Suprapubic skin (tissue), 4 donors: ENCODE data around the gene ADRA2C.

Experiments used
- CTCF ChIP-seq, 2 donors: fragments of 200-600 bp in 1 of 2; fragments of 450-650 bp in 1 of 2; sonication (generic) in 1 of 2; IDR thresholded peaks; one replicate each; pipeline ENCODE4 v1.5.1; 2016 to 2019; ENCODE audit warnings: antibody characterized with exemption in 2 of 2, mild to moderate bottlenecking in 1 of 2, moderate library complexity in 1 of 2
- POLR2A ChIP-seq, 2 donors: fragments of 450-650 bp; IDR thresholded peaks; one replicate each; pipeline ENCODE4 v1.6.1; 2017; ENCODE audit warnings: antibody characterized with exemption in 2 of 2, mild to moderate bottlenecking in 2 of 2, moderate library complexity in 2 of 2
- POLR2AphosphoS5 ChIP-seq, 3 donors: sonication (generic); formaldehyde crosslinking; IDR thresholded peaks; one replicate each; pipeline ENCODE4 v1.6.1; 2017; ENCODE audit warnings: antibody characterized with exemption in 3 of 3

DNA sequence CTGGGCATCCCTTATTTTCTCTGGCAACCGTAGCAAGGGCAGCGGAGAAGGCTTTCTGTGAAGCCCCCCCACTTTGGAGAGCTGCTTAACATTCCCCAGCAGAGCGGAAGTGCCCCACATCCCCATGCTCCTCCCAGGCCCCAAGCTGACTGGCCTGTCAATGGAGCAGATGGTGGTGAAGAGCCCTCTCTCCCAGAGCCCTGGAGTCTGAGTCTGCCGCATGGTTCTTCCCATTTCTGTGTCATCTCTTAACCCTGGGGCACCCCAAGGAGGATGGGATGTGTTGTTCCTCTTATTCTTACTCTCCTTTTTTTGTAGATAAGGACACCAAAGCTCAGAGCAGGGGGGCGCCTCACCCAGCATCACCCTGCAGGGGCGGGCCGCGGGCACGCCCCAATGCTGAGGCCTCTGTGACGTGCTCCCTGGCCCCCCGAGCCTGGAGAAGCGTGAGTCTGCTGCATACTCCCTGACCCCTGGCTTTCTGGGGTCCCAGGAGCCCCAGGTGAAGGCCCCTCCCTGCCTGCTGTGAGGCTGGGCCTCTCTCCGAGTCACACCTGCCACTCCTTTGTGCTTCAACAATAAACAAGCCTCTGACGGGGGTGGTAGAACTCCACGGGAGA, 35.9 kb downstream of the ADRA2C start:
- no peak for TF ChIP-seq POLR2AphosphoS5 (IDR thresholded peaks at IDR 0.05)
- no peak for TF ChIP-seq CTCF (IDR thresholded peaks at IDR 0.05)
- no peak for TF ChIP-seq POLR2A (IDR thresholded peaks at IDR 0.05)
